Activated CD4-positive, alpha-beta T cell treated with anti-CD3 and anti-CD28 coated beads for 48 hours (primary cell): ENCODE measurements around the gene DNM2.
A peak's percentile ranks its signal among the peaks of the same experiment; 100 is the strongest.

Experiments
- DNase-seq: peaks from one replicate; pipeline ENCODE4 v3.0.0-alpha.2; 2020

DNM2 gene

GRCh38 chr19:10691178-10691881 lies 26.5 kb upstream of the DNM2 start:
- no peak for DNase-seq

- DNase-seq, result no peak
Measured at GRCh38 chr19:10691883-10692282, 26.0 kb upstream of the DNM2 start.

GRCh38 chr19:10692673-10693264 lies 25.1 kb upstream of the DNM2 start:
- DNase-seq, result no peak

- no peak for DNase-seq
Measured at GRCh38 chr19:10694706-10695307, 23.1 kb upstream of the DNM2 start.

- peak; percentile 94 for DNase-seq
Measured at GRCh38 chr19:10695401-10696398, 22.2 kb upstream of the DNM2 start.

- DNase-seq, result peak; percentile 85
Measured at GRCh38 chr19:10699650-10700335, 18.1 kb upstream of the DNM2 start.

GRCh38 chr19:10701955-10702525 lies 15.8 kb upstream of the DNM2 start:
- DNase-seq, result no peak

- DNase-seq, result no peak
Measured at GRCh38 chr19:10706990-10707389, 10.9 kb upstream of the DNM2 start.

- DNase-seq, result no peak
Measured at GRCh38 chr19:10707440-10707839, 10.4 kb upstream of the DNM2 start.

GRCh38 chr19:10708291-10708690 lies 9.6 kb upstream of the DNM2 start:
- DNase-seq, result no peak

GRCh38 chr19:10712045-10712444 lies 5.8 kb upstream of the DNM2 start:
- no peak for DNase-seq

- no peak for DNase-seq
Measured at GRCh38 chr19:10712754-10713153, 5.1 kb upstream of the DNM2 start.

- DNase-seq, result no peak
Measured at GRCh38 chr19:10713317-10713716, 4.6 kb upstream of the DNM2 start.

GRCh38 chr19:10717054-10717355 lies 874 bp upstream of the DNM2 start:
- DNase-seq, result no peak

GRCh38 chr19:10718205-10719196 lies 622 bp downstream of the DNM2 start:
- peak; percentile 65 for DNase-seq

GRCh38 chr19:10719466-10719961 lies 1.6 kb downstream of the DNM2 start:
- DNase-seq, result no peak

- no peak for DNase-seq
Measured at GRCh38 chr19:10720607-10721125, 2.8 kb downstream of the DNM2 start.

- no peak for DNase-seq
Measured at GRCh38 chr19:10723591-10723990, 5.7 kb downstream of the DNM2 start.

- no peak for DNase-seq
Measured at GRCh38 chr19:10724573-10725071, 6.7 kb downstream of the DNM2 start.

- DNase-seq, result no peak
Measured at GRCh38 chr19:10725415-10725814, 7.5 kb downstream of the DNM2 start.
